HTERT RPE-1 (cell line): Measurements from ENCODE around the gene EHHADH.
"Not testable (repeated sequence)": the region's sequence is repeated elsewhere in the genome, so short reads cannot be mapped to it uniquely, and the experiment has no call there.

Source experiments
- in situ Hi-C: fragments of 300-500 bp; cut with MboI; formaldehyde crosslinking; loops from 4 replicates; pipeline ENCODE4 v1.14.3; 2020; ENCODE audit warnings: low sequenced_read_pairs

The EHHADH gene

GRCh38 chr3:185253133-185253532 lies 716 bp downstream of the EHHADH start:
- in situ Hi-C loops = not testable (repeated sequence)

GRCh38 chr3:185251272-185251671 lies 2.6 kb downstream of the EHHADH start:
- in situ Hi-C loops = no loop called here

GRCh38 chr3:185250653-185251052 lies 3.2 kb downstream of the EHHADH start:
- in situ Hi-C loops = no loop called here

- in situ Hi-C loops = no loop called here
Measured at GRCh38 chr3:185250247-185250646, 3.6 kb downstream of the EHHADH start.

- in situ Hi-C loops = no loop called here
Measured at GRCh38 chr3:185242642-185243041, 11.2 kb downstream of the EHHADH start.

- in situ Hi-C loops = no loop called here
Measured at GRCh38 chr3:185236969-185237368, 16.9 kb downstream of the EHHADH start.

GRCh38 chr3:185233328-185233727 lies 20.5 kb downstream of the EHHADH start:
- in situ Hi-C loops = no loop called here

GRCh38 chr3:185226526-185226925 lies 27.3 kb downstream of the EHHADH start:
- in situ Hi-C loops = not testable (repeated sequence)

- in situ Hi-C loops = no loop called here
Measured at GRCh38 chr3:185225523-185225922, 28.3 kb downstream of the EHHADH start.

- in situ Hi-C loops = no loop called here
Measured at GRCh38 chr3:185225080-185225479, 28.8 kb downstream of the EHHADH start.

GRCh38 chr3:185221203-185221602 lies 32.6 kb downstream of the EHHADH start:
- in situ Hi-C loops = no loop called here

GRCh38 chr3:185216607-185216958 lies 37.3 kb downstream of the EHHADH start:
- in situ Hi-C loops = no loop called here

GRCh38 chr3:185215873-185216606 lies 37.8 kb downstream of the EHHADH start:
- in situ Hi-C loops = no loop called here

GRCh38 chr3:185212559-185212958 lies 41.3 kb downstream of the EHHADH start:
- in situ Hi-C loops = no loop called here

GRCh38 chr3:185212086-185212485 lies 41.8 kb downstream of the EHHADH start:
- in situ Hi-C loops = no loop called here

- in situ Hi-C loops = no loop called here
Measured at GRCh38 chr3:185210621-185211142, 43.2 kb downstream of the EHHADH start.

GRCh38 chr3:185208823-185209222 lies 45.0 kb downstream of the EHHADH start:
- in situ Hi-C loops = no loop called here

GRCh38 chr3:185207931-185208746 lies 45.7 kb downstream of the EHHADH start:
- in situ Hi-C loops = no loop called here

GRCh38 chr3:185207481-185207880 lies 46.4 kb downstream of the EHHADH start:
- in situ Hi-C loops = no loop called here

GRCh38 chr3:185205865-185206264 lies 48.0 kb downstream of the EHHADH start:
- in situ Hi-C loops = no loop called here

GRCh38 chr3:185204894-185205293 lies 49.0 kb downstream of the EHHADH start:
- in situ Hi-C loops = no loop called here

- in situ Hi-C loops = no loop called here
Measured at GRCh38 chr3:185200639-185201038, 53.2 kb downstream of the EHHADH start.
